ENCODE data around the gene HEPACAM.

Gene HEPACAM

GRCh38 chr11:124898711-124899110 is 37.1 kb downstream of the HEPACAM start:
- no peak for FAIRE-seq

GRCh38 chr11:124898263-124898680 is 37.6 kb downstream of the HEPACAM start:
- no peak for FAIRE-seq

DNA sequence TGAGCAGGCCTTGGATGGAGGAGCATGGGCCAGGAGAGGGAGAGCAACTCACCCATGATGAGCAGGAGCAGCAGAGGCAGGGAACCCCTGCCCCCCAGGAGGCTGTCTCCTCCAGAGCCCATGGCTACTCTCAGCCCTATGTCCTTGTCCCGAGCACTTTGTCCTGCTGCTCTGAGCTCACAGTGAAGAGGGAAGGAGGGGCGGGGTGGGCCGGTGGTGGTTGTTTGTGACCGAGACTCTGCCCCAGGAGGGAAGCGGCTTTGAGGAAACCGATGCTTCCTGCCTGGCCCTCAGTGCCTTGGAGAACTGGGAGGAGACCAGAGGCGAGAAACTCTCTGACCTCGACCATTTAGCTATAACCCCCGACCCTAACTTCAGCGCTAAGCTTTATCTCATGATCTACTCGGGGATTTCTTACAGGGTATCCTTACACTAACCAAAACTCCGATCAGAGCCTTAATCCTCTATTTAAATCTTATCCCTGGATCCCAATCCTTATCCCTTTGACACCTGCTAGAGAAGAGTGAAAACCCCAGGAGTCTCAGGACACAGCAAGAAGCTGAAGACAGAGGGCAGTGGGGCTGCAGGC is 38.1 kb downstream of the HEPACAM start, which contains the start of gene ROBO4:
ROBO4 (minus strand) TSS at position 192 of the 589 bp plus-strand sequence; CDS start at position 122, 70 bp downstream.
- FAIRE-seq, result no peak

DNA sequence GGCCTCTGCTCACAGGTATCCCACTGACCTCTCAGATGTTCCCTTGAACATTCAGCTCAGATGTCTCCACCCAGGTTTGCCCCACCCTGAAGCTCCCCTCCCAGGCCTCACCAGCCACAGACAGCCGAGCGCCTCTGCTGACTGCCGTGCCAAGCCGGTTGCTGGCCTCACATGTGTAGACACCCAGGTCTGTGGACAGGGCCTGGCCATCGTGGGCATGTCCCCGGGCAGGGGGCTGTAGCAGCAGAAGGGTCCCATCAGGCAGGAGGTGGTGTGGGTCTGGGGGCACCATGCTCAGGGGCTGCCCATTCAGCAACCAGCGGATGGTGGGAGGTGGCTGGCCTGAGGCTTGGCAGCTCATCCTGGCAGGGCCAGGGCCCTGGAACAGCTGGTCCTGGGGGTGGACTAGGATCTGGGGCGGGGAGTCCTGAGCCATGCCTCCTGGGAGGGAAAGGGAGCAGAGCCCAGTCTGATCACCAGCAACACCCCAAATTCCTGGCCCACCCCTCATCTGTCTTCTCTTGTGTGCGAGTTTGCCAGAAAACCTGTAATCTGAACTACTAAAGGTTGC is 38.9 kb downstream of the HEPACAM start:
- FAIRE-seq, result no peak

GRCh38 chr11:124896071-124896750 is 39.6 kb downstream of the HEPACAM start:
- no peak for FAIRE-seq

GRCh38 chr11:124895471-124895971 is 40.3 kb downstream of the HEPACAM start:
- no peak for FAIRE-seq

DNA sequence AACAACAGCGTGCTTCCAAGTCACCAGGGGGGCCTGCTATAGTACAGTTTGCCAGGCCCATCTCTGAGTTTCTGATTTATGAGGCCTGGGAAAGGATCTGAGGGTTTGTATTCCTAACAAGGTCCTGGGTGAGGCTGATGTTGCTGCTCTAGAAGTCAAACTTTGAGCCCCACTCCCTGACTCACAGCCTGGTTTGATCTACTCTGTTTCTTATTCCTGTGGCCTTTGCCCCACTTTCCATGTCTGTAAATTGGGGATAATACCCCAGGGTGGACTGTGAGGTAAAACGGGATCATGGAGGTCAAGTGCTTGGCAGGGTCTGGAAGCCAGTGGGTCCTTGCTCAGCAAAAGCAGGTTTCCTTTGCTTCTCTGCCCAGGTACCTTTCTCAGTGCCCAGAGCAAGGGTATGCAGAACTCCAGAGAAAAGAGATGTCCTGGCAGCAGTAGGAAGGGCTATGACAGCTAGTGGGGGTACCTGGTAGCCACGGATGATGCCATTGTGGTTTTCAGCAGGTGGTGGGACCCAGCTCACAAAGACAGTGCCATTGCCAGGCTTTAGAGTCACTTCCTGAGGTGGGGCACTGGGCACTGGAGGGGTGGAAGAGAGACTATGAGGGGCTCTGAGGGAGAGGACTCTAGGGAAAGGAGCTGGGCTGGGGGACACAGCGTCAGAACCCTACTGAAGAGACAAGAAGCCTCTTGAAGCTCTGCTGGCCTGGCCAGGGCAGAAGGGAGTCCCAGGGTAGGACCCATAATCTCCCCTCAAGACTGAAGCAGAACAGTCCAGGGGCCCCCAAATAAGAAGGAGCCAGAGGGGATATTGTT is 41.0 kb downstream of the HEPACAM start:
- no peak for FAIRE-seq

DNA sequence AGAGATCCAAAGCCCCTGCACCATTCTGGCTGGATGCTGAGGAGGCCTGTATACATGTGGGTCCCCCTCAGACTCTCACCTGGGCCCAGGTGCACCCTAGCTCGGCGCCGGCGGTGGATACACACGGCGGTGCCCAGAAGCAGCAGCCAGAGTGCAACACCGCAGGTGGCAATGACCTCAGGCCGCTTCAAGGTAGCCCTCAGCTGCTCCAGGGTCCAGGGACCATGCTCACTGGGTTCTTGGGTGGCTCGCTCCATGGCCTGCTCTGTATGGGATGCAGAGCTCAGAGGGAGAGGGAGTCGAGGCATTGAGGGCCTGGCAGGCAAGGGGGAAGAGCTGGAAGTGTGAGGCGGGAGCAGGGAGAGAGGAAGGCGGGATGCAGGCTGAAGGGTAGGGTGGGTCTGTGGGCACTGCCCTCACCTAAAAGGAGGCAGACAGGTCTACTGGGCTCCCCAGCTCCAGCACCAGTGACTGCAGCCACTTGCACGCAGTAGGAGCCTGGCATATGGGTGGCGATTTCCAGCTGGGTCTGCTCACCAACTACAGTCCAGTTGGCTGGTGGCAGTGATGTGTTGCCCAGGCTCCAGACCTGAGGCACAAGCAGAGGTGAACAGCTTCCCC is 42.0 kb downstream of the HEPACAM start:
- FAIRE-seq, result no peak

DNA sequence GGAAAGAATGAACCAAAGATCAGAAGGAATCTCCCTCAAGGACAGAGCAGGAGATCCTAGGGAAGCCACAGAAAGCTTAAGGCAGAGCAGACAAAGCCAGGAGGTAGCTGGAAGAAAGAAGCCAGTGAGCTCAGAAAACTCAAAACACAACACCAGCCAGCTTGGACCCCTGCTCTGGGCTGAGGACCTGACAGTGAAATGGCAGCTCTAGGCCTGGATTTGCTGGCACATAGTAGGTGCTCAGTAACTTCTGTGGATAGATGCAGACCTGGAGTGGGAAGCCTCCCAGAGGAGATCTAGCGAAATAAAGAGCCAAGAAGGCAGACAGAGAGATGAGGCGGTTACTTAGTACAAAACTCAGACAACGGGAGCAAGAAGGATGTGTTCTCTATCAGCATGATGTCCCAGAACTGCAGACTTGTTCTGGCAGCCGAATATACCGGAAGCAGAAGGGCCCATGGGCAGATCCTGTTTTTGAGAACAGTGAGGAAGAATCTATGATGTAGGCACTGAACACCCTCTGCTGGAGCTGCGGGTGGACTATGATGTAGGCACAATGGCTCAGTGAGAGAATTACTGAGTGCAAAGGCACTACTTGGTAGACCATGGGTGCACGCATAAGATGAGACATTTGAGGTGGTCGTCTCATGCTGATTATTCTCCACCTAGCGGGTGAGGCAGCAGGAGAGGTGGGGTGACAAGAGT is 42.9 kb downstream of the HEPACAM start:
- FAIRE-seq, result no peak

- no peak for FAIRE-seq
These were observed 43.7 kb downstream of the HEPACAM start for GRCh38 chr11:124892146-124892545.

- FAIRE-seq, result no peak
These were observed 44.4 kb downstream of the HEPACAM start for GRCh38 chr11:124891373-124891861.

GRCh38 chr11:124890683-124891372 is 45.0 kb downstream of the HEPACAM start:
- no peak for FAIRE-seq

- FAIRE-seq, result no peak
These were observed 45.7 kb downstream of the HEPACAM start for GRCh38 chr11:124890151-124890550.

DNA sequence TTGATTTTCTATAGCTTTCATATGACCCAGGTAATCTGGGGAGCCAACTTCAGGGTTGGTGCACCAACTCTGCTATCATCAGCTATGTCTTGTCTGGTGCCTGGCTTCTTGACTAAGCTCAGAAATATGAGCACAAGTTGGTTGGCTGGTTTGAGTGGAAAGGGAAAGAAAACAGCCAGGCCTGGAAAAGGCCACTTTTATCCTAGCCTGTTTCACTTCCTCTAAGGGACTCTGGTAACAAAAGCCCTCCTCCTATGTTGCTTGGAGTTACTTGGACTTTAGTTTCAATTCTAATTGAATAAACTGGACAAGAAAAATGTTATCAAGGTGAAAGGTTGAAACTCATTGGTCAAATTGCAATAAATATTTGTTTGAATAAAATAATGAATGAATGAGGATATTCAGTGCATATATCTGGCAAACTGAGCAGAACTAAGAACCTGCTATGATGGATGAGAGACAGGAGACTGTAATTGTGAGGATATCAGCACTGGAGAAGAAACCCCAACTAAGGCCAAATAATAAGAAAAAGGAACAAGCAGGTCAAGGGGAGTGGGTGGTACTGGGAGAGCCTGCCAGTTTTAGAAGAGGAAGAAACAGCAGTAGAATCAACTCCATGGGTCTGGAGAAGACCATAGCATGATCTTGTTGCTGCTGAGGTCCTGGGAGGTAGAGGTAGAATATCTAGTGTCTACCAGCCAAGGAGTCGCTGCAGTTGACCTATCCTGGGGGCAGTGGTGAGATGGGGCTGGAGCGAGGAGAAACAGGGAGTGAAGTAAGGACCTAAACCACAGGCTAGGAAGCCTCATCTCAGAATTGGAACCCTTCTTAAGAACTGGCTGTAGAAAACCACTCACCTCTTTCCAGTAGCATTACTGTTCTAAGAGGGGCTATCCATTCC is 46.4 kb downstream of the HEPACAM start:
- no peak for FAIRE-seq

- FAIRE-seq, result no peak
These were observed 48.2 kb downstream of the HEPACAM start for GRCh38 chr11:124887667-124888013.

GRCh38 chr11:124886978-124887666 is 48.7 kb downstream of the HEPACAM start:
- no peak for FAIRE-seq

DNA sequence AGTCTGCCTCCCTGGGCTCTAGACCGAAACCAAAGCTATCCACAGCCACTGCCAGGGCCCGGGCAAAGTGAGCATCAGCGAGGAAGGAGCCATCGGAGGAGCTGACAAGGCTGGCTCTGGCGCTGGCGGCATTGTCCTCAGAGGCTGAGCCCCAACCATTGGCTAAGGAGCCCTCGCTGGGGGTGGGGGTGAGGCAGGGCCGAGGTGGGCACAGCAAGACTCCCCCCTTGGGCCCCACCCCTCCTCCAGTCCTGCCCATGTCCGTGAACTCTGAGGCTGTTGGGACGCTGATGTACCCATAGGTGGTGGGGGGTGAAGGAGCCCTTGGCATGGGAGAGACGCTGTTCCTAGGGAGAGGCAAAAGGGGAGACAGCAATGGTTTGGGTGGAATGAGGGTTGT is 49.4 kb downstream of the HEPACAM start:
- FAIRE-seq, result no peak

GRCh38 chr11:124884869-124885479 is 50.9 kb downstream of the HEPACAM start:
- no peak for FAIRE-seq

DNA sequence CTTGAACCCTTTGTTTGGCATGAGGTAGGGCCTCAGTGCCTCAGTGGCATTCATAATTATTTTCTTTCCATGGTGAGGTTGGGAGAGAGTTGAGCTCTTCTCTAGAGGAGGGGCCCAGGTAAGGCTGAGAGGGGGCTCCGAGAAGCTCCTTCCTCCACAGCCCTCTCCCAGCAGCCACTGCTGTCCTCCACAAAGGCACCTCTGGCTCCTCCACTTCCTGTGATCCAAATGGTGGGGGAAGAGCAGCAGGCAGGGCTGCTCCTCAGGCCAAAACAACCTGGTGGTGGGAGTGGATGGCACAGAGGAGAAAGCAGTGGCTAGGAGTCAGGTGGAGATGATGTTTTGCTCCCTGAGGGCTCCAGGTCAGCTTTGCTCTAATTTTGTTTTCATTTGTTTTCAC is 51.5 kb downstream of the HEPACAM start:
- no peak for FAIRE-seq

Measured in A204.1 (cell line).